ENCODE results near the gene LRRC15.

Gene LRRC15

GRCh38 chr3:194384156-194384555 is 14.6 kb upstream of the LRRC15 start:
- no peak for DNase-seq

GRCh38 chr3:194383276-194383940 is 13.9 kb upstream of the LRRC15 start:
- DNase-seq, result no peak

- no peak for DNase-seq
Measured at GRCh38 chr3:194382892-194383223, 13.3 kb upstream of the LRRC15 start.

DNA sequence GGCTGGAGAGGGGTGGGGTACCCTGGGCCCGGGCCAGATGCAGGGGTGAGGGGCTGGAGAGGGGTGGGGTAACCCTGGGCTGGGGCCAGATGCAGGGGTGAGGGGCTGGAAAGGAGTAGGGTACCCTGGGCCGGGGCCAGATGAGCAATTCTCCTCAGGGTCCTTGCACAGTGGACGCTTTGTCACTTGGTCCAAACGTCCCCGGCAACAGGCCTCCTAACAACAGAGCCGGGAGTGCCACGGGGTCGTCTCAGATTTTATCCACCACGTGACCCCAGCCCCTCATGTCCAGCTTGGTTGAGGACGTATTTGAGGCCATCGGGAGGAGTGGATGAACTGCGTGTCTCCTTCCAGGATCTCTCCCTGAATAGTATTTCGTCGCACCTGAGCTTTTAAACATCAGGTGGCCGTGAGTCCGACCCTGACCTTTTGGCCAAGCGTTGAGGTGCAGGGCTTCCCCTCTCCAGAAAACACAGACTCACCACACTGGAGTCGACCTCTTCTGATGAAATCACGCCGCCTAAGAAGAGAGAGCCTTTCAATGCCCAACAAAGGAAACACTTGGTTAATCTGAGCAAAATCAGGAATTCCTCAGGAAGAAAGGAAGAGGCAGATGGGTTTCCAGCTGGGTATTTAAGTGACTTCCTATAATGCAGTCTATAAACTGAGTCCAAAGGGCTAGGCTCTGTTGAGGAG is 12.8 kb upstream of the LRRC15 start:
- no peak for DNase-seq

DNA sequence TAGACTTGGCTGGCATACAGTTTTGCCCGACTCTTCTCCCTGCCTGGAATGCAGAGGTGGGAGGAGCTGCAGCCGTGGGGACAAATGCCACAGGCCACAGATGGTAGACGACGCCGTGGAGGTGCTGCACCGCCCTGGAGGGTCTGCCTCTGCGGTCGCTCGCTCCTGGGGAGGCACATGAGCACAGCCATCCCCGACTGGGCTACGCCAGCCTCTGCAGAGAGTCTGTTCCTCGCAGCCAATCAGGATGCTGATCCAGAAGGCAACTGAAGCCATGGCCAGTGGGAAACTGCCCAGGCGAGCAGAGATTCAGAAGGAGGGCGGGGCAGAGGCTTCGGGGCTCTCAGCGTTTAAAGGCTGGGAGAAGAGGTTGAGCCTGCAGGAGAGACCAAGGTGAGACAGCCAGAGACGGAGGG is 11.9 kb upstream of the LRRC15 start:
- no peak for DNase-seq

- DNase-seq, result no peak
Measured at GRCh38 chr3:194380326-194380725, 10.8 kb upstream of the LRRC15 start.

DNA sequence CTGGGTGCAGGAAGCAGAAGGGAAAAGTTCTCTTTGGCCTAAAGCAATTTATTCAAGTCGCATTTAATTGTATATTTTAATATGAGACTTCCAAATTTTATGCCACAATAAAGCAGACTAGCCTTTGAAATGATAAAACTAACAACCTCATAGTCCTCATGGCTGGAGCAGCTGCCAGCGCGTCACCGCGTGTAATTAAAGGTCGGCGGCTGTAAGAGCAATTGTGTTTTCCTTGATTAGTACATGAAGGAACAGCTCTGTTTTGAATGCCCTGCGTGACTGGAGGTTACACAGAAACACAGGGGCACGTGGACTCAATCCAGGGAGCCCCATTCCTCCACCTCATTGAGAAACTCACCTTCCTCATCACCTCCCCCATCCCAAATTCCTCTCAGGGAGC is 10.1 kb upstream of the LRRC15 start:
- no peak for DNase-seq

GRCh38 chr3:194379231-194379630 is 9.7 kb upstream of the LRRC15 start:
- DNase-seq, result no peak

- DNase-seq, result no peak
Measured at GRCh38 chr3:194377708-194378107, 8.2 kb upstream of the LRRC15 start.

- no peak for DNase-seq
Measured at GRCh38 chr3:194376241-194376560, 6.7 kb upstream of the LRRC15 start.

DNA sequence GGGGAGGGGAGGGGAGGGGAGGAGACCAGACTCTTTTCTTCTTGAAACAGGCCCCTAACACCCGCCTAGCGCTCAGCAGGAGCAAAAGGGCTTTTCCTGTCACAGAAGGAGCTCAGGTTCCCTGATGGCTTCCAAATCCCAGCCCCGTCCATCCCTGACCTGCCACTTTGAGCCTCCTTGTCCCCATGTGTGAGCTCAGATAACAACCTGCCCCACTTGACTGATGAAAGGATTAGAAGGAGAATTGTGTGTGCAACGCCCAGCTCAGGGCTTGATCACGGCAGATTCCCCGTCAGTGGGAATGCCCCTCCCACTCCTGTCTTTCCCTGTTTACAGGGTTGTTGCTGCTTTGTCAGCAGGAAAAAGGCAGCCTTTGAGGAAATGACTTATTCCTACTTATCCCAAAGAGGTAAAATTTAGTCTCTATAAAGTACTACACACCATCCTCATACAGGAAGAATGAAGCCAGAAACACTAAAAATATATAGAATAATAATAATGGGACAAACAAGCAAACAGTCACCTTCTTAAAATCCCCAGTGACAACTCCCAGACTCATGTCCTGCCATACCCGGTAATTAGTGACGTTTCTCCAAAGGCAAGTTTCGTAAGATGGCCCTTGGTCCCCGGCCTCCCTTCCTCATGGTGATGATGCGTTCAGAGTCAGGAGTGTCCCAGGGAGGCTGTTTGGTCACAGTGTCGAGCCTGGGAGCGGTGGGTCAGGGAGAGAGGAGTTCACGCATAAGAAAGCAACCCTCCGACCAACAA is 6.1 kb upstream of the LRRC15 start:
- no peak for DNase-seq

DNA sequence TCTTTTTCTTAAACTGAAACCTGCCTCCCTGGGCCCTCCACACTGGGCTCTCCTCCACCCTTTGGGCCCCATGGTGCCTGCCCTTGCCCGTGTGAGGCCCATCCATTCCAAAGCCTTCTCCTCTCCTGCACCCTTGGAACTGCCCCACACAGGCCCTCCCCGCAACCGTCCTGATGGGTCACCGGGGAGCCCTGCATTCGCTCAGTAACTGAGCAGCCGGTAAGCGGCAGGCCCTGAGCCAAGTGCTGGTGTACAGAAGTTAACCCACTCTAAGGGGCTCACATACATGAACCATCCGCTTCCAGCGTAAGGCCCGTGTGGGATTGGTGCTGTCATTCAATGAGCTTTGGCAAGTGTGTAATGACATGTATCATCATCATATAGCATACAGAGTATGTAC is 5.4 kb upstream of the LRRC15 start:
- DNase-seq, result no peak

- DNase-seq, result no peak
Measured at GRCh38 chr3:194373899-194374298, 4.4 kb upstream of the LRRC15 start.

GRCh38 chr3:194373028-194373427 is 3.5 kb upstream of the LRRC15 start:
- DNase-seq, result no peak

DNA sequence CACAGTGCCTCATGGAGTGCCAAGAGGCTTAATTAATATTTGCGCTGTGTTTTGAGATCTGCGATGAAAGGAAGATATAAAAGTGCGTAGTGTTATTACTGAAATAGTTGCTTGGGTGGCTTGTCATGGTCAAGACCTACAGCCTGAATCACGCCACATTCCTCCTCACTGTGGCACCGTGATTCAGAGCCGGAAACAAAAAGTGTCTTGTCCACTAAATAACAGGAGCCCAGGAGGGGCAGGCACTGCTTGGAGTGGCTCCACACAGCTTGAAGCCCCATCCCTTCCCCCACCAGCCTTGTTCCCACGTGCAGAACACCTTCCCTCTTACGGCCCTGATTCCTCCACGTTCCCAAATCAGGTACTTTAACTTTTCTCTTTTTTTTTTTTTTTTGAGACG is 1.2 kb upstream of the LRRC15 start:
- DNase-seq, result no peak

- no peak for DNase-seq
Measured at GRCh38 chr3:194368918-194369317, 625 bp downstream of the LRRC15 start.

DNA sequence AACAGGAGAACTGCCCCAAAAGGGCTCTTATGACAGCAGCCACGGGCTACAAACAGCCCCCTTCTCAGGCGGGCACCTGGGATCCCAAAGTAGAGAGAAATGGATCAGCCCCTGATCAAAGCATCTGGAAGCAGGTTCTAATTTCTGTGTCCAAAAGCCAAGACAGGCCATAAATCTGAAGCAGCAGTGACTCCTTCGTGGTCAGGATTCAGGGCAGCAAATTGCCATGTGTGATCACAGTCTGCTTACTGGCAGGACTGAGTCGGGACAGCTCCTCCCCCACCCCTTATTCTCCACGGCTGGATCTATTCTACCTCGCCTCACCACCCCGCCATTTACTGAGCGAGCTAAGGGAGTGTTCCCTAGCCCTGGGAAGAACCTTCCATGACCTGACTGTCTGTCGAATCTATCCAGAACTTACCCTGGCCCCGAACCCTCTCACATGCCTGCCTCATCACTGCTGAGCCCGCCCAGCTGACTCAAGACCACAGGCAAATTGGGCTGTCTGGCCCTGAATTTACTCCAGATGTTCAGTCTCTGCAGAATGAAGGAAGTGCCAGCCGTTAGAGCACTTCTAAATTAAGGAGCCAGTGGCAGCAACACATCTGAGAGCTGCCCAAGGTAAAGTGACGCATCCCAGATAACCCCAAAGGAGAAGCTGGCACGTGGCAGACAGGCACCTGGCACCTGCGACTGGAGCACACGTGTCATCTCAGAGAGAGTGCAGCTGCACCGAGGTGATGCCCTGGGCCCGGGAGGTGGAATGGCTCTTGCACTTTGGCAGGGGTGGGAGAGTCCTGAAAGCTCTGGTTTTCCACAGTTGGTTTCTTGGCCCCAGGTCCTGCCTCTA is 1.3 kb downstream of the LRRC15 start:
- no peak for DNase-seq

GRCh38 chr3:194365978-194366490 is 3.5 kb downstream of the LRRC15 start:
- no peak for DNase-seq

DNA sequence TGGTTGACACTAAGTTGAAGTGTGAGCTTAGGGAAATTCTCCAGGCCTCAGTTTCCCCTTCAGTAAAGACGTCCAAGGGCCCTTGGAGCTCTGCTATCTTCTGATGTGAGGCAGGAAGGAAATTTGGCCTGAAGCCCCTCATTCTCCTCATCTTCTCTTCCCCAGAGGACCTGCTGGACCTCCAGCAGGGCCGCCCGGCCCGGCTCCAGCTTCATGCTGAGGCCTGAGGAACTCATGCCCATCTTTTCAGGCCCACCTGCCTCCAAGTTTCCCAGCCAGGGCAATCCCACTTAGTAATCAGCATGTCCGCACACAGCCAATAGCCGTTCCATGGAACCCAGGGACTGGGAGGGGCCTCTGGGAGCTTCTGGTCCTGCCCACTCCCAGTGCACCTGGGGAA is 4.0 kb downstream of the LRRC15 start:
- no peak for DNase-seq

DNA sequence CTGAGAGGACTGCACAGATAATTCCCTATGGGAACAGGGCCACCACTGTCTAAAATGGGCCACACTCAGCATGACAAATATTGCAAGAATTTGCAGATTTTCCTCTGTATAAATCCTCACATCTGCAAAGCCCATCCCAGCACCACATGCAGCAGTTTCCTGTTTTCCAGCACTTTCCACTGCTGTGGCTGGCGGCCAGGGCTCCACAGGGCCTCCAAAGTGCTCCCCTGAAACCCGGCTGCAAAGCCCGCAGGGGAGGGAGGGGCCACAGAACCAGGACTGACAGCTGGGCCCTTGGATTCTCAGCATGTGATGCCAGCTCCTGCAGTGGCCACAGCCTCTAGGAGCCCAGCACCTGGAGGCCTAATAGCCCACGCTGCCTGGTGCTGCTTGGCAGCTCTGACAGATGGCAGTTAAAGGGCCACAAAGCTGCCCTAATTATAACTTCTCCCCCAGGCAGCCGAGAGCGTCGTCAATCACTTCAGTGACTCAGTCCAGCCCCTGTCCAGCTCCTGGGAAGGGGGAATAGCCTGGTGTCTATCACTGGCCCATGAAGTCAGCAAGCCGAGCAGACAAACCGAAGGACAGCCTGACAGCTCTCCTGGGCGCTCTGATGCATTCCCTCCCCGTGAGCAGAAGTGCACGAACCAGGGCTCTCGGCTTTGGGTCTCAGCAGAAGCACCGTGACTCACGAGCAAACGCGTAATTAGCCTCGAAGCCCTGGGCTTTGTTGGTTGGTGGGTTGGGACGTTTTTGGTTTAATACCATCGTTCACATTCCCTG is 4.7 kb downstream of the LRRC15 start:
- no peak for DNase-seq

GRCh38 chr3:194364314-194364651 is 5.3 kb downstream of the LRRC15 start:
- no peak for DNase-seq

DNA sequence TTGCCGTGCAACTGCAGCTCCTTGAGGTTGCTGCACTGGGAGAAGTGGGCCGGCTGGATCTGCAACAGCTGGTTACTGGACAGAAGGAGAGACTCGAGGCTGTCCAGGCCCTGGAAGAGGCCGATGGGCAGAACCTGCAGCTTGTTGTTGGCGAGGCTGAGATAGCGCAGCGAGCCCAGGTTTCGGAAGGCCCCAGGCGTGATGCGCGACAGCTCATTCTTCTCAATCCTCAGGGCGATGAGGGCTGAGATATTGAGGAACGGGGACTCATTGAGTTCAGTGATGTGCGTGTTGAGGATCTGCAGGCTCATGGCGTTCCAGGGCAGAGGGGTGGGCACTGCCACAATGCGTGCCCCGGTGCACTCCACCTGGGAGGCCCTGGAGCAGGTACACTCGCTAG is 9.0 kb downstream of the LRRC15 start:
- DNase-seq, result no peak

GRCh38 chr3:194357681-194358080 is 11.9 kb downstream of the LRRC15 start:
- DNase-seq, result no peak

All from activated CD8-positive, alpha-beta memory T cell treated with anti-CD3 and anti-CD28 coated beads, Interleukin-2, amount 50 U/mL, for 4 hours (primary cell).